ENCODE measurements around the gene DNAJC4.

DNA sequence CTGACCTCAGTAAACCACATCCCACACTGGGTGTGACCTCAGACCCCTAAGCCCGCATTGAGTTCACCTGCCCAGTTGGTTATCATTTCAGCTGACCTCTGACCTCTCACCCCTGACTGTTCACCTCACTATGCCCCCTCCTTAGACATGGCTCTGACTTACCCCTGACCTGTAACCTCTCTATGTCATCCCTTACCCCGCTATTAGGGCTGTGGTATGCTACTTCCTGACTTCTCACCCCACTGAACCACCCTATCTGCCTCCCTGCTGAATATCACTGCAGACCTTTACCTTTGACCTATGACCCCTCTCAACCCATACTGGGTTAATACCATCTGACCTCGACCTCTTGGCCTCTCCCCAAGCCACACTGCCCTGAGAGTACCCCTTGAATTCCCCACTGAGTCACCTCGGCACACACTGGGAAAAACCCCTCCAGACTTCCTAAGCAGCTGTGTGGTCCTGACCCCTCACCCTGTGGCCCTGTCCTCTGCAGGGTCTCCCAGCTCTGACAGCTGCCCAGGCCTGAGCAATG is 29.3 kb downstream of the DNAJC4 start:
- TF ChIP-seq, protein P1, sequence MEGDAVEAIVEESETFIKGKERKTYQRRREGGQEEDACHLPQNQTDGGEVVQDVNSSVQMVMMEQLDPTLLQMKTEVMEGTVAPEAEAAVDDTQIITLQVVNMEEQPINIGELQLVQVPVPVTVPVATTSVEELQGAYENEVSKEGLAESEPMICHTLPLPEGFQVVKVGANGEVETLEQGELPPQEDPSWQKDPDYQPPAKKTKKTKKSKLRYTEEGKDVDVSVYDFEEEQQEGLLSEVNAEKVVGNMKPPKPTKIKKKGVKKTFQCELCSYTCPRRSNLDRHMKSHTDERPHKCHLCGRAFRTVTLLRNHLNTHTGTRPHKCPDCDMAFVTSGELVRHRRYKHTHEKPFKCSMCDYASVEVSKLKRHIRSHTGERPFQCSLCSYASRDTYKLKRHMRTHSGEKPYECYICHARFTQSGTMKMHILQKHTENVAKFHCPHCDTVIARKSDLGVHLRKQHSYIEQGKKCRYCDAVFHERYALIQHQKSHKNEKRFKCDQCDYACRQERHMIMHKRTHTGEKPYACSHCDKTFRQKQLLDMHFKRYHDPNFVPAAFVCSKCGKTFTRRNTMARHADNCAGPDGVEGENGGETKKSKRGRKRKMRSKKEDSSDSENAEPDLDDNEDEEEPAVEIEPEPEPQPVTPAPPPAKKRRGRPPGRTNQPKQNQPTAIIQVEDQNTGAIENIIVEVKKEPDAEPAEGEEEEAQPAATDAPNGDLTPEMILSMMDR (IDR thresholded peaks at IDR 0.05) = no peak
- TF ChIP-seq POLR2A (IDR thresholded peaks at IDR 0.05) = no peak

All from ovary (tissue), 3 donors.